EH (cell line): ENCODE measurements around the gene MKRN2OS.

Source experiments
- DNase-seq: peaks from one replicate; pipeline ENCODE4 v3.0.0-alpha.2; 2015; ENCODE audit warnings: low read depth

The MKRN2OS gene

GRCh38 chr3:12513694-12514446, 31.4 kb downstream of the MKRN2OS start:
- DNase-seq = no peak

- DNase-seq = no peak
Observed at GRCh38 chr3:12512534-12513118, 32.7 kb downstream of the MKRN2OS start.

GRCh38 chr3:12509466-12509865, 35.8 kb downstream of the MKRN2OS start:
- DNase-seq = no peak

- peak; percentile 96 for DNase-seq
Observed at GRCh38 chr3:12508291-12508700, 37.0 kb downstream of the MKRN2OS start.

- peak; percentile 60 for DNase-seq
Observed at GRCh38 chr3:12507591-12508281, 37.6 kb downstream of the MKRN2OS start.

GRCh38 chr3:12506201-12506709, 39.0 kb downstream of the MKRN2OS start:
- DNase-seq = no peak

GRCh38 chr3:12503126-12503957, 42.0 kb downstream of the MKRN2OS start:
- no peak for DNase-seq

- peak; percentile 35 for DNase-seq
Observed at GRCh38 chr3:12501360-12502020, 43.8 kb downstream of the MKRN2OS start.

- no peak for DNase-seq
Observed at GRCh38 chr3:12499474-12499873, 45.8 kb downstream of the MKRN2OS start.

GRCh38 chr3:12496453-12496761, 48.9 kb downstream of the MKRN2OS start:
- DNase-seq = no peak

GRCh38 chr3:12495749-12496452, 49.4 kb downstream of the MKRN2OS start:
- DNase-seq = no peak

- no peak for DNase-seq
Observed at GRCh38 chr3:12490547-12490946, 54.8 kb downstream of the MKRN2OS start.

- DNase-seq = peak; percentile 43
Observed at GRCh38 chr3:12489832-12490231, 55.5 kb downstream of the MKRN2OS start.
